Stimulated activated CD4-positive, alpha-beta T cell treated with anti-CD3 and anti-CD28 coated beads, Interleukin-15, amount 100 ng/mL, for 24 hours (primary cell): ENCODE data around the gene FRMD3.

Source experiments
- DNase-seq: peaks from one replicate; pipeline ENCODE4 v3.0.0-alpha.2; 2020

FRMD3 gene

GRCh38 chr9:83218411-83219090 is 319.6 kb downstream of the FRMD3 start:
- DNase-seq = no peak

- no peak for DNase-seq
These were observed 328.9 kb downstream of the FRMD3 start for GRCh38 chr9:83209188-83209731.

- DNase-seq = no peak
These were observed 329.9 kb downstream of the FRMD3 start for GRCh38 chr9:83208065-83208850.

- no peak for DNase-seq
These were observed 334.2 kb downstream of the FRMD3 start for GRCh38 chr9:83204047-83204446.

GRCh38 chr9:83200531-83200930 is 337.7 kb downstream of the FRMD3 start:
- no peak for DNase-seq

GRCh38 chr9:83199832-83200231 is 338.4 kb downstream of the FRMD3 start:
- DNase-seq = no peak

- DNase-seq = no peak
These were observed 339.0 kb downstream of the FRMD3 start for GRCh38 chr9:83199240-83199639.

- no peak for DNase-seq
These were observed 339.8 kb downstream of the FRMD3 start for GRCh38 chr9:83198371-83198770.

GRCh38 chr9:83197591-83197990 is 340.6 kb downstream of the FRMD3 start:
- DNase-seq = no peak

- DNase-seq = no peak
These were observed 341.3 kb downstream of the FRMD3 start for GRCh38 chr9:83196946-83197345.
